Umbilical cord (tissue), 2 donors: ENCODE measurements around the gene OPCML. TPM values are rescaled to one million over a fixed set of nuclear protein-coding genes. Genes with fewer than 3 reads are reported as not detected.

Source experiments
- DNase-seq: peaks from one replicate; pipeline ENCODE4 v3.0.0-alpha.2; 2015; ENCODE audit warnings: low spot score
- total RNA-seq: library from RNA; depleted of rRNA; stranded (reverse); fragments of >200 nt; gene quantifications from one replicate; pipeline ENCODE4 v1.2.3, GENCODE V29; 2014; ENCODE audit warnings: low replicate concordance; ENCODE audit not compliant: insufficient read depth

Gene OPCML
- total RNA-seq, 1 donor from 2014 or later: 4.8 TPM

DNA sequence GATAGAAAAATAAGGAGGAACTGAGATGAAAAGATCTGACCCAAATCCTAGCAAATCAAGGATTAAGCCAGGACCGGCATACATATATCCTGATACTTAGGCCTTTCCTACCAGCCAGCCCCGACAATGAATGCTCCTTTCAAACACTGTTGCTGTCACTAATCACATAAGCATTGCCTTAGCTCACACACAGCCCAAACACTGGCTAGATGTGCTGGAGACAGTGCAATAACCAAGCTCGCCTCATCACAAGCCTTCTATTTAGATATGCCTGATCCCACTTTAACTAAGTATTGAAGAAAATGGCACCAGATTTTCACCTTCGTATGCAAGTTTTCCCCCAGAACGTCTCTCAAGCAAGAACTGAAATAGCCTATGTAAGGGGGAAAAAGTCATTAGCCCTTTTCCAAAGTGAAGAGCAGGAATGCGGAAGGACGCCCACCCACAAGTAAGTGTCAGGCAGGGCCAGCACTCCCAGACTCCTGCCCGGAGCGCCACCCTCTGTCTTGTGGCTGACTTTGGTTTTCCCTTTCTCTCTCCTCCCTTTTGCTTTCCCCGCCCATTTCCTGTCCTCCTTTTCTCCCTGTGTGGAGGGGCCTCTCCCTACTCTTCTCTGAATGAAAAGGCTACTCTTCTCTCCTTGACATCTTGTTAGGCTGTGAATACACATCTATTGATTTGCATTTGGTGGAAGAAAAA, 8.9 kb upstream of the OPCML start:
- DNase-seq: no peak

DNA sequence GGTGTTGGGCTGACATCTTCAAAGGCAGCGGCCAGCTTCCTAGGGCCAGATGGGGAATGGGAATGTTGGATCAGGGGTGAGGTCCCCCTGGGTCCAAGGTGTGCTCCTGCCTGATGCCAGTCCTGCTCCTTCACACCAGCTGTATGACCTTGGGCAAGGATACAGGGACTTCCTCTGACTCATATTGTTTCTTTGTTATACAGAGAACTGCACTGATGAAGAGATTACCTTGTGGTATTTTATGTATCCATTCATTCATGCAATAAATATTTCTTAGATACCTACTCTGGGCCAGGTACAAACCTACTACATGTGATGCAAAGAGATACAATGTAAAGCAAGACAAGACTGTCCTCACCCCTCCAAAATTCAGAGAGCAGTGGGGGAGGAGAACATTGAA, 3.9 kb upstream of the OPCML start:
- DNase-seq: no peak

DNA sequence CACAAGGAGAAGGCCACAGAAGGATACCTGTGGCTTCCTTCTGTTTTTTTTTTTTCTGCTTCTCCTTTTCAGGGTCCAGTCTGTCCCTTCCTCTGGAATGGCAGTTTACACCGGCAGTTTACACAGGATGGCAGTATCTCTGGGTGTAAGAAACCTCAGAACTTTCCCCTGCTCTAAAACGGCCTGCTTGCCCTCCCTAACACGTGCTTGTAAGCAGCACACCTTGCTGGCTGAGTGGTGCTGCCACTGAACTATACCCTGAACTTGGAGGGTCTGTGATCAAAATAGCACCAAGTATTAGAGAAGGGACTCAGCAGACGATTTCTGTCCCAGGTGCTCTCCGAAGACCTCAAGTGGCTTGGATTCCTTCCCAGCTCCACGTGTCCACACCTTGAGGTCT, 904 bp upstream of the OPCML start:
- no peak for DNase-seq

DNA sequence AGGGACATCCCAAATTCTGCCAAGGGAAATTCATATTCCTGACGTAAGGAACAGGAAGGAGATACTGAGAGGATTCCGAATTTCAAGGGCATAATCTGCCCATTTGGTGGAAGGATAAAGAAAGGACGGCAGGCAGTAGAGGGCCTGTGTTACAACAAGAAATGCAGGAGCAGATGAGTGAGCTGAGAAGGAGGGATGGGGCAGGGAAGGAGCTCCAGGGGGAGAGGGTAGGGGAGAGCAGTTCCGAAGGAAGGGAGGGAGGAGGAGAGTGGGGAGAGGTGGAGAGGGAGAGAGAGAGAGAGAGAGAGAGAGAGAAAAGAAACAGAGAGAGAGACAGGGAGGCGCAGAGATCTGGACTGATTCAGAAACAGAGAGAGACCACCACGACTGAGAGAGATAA, 843 bp downstream of the OPCML start:
- no peak for DNase-seq

DNA sequence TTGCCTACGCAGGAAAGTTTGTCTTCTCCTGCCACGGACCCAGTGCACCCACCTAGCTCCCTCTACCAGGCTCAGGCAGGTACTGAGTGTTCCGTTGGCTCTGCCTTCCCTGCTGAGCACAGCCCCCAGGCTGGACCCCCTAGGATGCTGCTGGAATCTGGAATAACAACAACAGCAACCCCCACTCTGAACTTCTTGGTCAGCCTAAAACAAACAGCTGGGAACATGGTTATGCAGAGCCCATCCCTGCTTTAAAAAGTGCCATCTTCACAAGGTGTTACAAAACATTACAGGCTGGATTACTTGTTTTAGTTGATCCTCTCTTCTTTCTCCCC, 1.8 kb downstream of the OPCML start:
- DNase-seq: no peak

DNA sequence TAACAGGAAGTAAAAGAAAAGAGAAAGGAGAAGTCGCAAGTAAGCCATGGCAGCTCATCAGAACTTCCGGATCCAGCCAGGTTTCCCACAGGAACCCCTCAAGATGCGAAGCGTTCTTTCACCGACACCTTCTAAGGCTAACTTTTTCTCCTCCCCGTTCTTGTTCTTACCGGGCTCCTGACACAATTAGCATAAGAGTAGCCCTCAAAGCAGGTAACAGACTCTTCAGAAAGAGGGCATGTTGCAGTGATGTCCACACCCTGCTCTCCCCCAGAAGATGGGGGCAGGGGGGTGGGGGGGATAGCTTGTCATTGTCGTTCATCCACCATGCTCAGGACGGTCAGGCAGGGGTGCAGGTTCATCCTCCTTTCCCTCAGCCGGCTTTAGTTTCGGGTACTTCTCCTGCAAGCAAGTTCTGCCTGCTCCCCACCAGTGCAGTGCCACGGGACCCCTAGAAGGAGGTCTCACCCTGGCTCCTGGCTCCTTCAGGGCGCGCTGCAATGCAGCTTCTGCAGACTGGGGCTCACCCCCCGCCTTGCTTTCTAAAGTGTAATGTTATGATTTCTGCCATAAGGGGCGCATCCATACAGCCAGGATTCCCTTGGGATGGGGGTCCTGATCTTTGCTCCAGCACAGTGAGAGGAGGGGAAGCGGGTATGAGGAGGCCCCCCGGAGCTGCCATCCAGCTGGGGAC, 2.3 kb downstream of the OPCML start:
- no peak for DNase-seq

DNA sequence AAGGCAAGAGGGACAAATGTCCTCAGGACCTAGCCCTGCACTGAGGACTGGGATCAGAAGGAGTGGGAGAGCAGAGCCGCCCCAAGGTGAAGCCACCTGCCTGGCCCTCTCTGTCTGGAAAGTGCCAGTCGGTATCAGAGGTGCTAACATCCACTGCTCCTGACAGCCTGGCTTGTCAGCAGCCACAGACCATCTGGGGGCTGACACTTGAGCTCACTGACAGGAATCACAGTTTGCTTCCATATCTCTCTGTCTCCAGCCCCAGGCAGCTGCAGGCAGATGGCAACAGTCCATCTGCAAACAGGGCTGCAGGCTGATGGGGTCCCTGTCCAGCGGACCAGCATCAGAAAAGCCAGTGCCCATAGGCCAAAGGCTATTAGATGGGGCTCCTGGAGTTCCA, 5.5 kb downstream of the OPCML start:
- no peak for DNase-seq

DNA sequence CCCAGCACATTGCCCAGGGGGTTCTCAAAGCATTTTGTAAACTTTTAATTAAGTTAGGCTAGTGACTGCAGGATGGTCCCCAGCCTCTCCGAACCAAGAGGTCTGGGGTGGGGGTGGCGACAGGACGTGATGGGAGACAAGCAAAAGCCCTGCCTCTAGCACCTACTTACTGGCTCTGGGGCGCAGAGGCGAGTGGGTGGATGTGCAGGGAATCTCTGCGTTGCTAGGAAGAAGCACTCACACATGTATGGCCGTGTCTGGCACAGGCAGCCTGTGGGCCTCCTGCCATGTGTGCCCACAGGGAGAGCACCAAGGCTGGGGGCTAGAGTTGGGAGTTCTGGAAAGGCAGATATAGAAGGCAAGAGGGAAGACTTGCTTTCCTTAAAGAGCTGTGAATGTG, 6.3 kb downstream of the OPCML start:
- DNase-seq: no peak

DNA sequence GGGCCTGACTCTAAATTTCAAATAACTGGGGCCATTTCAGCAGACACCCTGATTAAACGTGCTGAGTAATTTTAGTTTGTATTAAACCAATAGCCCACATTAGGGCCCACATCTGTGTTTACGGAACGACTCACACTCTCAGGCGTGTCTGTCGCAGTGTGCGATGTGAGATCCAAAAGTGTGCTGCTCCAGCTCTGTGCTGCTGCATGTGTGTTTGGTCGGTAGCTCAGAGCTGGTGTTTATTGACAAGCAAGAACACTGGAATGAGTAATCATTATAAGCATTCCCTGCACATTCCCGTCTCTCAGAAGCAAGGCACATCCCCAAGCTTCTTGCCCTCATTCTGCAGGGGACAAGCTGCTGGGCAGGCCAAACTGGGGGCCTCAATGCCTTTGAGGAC, 7.8 kb downstream of the OPCML start:
- no peak for DNase-seq

DNA sequence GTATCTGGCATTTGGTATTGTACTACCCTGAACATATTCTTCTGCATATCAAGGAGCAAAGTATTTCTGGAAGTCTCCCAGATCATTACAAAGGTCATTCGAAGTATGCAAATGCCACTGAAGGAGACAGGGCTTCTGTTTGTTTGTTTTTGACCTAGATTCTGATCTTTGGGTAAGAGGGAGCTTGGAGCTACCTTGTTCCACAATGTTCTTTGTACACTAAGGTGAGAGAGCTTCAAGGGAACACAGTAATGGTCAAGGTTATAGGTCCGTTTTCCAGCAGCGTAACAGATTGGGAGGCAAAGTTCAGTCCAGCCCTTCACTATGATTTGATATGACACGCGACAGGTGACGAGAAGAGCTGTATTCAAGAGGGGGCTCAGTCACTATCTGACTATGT, 10.0 kb downstream of the OPCML start:
- no peak for DNase-seq

DNA sequence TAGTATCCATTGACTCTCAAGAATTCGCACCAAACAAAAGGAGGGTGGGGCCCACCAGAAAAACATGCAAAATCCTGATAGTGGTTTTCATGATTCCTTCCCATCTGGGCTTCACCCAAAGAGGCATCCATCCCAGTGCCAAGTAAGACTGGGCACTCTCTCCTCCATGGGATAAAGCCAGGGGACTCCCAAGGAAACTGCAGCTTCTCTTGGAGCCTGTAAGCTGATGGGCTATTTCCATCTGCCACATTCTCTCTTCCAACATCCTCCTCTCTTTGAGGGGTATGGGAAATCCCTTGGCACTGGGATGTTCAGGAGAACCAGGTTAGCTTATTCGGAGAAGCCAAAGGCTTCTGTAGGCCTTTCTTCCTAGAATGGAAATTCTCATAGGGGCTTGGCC, 10.8 kb downstream of the OPCML start:
- no peak for DNase-seq

DNA sequence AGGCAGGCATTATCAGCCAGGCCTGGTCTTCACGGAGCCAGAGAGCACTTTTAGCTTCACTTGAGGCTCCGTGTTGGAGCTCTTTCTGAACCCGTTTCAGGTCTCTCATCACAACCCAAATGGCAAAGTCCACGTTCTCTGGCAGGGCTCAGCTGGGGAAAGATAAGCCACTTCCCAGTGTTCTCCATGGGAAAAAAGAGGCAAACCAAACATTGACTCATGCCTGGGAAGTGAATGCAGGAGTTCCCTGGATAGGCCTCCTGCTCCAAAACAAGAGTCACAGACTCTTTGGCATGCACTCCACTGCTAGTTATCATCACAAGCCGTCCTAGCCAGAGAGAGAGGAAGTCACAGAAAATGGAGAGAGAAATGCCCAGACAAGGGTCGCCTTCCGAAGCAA, 11.6 kb downstream of the OPCML start:
- DNase-seq: no peak

DNA sequence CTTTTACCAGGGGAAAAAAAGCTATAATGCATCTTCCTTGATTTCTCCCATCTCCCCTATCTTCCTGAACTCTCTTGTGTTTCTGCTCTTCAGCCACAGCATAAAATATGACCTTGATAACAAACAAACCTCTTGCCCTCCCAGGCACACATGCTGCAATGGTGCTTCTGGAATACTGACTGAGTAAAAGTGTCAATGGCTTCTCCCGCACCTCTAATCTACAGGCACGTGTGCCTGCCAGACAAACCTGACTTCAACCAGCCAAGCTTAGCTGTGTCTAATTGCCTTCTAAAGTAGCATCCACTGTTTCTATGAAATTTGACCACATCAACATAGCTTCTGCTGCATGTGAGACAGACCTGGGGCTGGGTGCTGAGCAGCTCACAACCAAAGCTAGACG, 12.7 kb downstream of the OPCML start:
- DNase-seq: no peak

DNA sequence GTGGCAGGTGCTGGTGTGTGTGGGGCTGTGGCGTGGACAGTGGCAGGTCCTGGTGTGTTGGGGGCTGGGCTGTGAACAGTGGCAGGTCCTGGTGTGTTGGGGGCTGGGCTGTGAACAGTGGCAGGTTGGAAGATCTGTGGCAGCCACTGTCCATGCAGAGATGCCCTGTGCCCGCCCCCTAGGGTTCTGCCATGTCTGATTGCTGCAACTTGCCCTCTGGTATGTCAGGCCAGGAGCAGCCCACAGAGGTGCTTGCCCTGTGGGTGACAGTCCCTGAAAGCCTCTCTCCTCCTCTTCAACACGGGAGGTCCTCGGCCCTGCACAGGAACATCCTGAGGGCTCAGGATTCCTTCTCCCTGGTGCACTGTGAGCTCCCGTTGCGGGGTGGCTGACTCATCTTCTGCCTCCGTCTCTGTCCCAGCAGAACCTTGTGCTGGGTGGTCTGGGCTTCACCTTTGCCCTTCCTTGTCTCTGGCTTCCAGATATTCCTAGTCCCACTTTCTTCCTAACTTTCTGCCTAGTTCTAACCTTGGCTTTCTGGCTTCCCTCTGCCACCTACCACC, 13.5 kb downstream of the OPCML start:
- no peak for DNase-seq

DNA sequence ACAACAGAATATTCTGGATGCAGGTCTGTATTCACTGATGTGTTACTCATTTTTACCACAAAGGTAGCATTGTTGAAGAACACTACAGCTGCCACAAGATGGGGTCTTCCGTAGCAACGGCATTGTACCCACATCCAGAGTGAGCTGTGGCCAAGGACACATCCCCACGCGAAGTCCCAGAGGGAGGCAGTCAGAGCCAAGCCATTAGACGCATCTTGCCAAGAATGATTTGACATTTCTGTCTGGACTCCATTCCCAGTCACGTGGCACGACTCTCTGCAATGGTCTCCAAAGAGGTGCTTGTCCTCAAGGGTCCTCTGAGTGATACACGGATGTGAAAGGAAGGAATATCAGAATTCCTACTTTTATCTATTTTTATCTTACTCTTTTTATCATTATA, 15.5 kb downstream of the OPCML start:
- no peak for DNase-seq

DNA sequence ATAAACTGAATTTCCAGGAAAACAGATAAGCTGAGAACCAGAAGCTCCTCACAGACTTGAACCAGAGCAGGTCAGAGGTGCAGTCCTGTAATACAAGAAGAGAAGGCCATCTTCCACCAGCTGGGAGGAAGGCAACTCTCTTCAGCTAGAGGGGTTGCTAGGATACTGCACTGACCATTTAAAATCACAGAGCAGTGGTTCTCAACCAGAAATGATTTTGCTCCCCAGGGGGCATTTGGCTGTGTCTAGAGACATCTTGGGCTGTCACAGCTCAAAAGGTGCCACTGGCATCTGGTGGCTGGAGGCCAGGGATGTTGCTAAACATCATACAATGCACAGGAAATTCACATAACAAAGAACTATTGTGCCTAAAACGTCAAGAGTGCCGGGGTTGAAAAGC, 17.2 kb downstream of the OPCML start:
- DNase-seq: no peak

DNA sequence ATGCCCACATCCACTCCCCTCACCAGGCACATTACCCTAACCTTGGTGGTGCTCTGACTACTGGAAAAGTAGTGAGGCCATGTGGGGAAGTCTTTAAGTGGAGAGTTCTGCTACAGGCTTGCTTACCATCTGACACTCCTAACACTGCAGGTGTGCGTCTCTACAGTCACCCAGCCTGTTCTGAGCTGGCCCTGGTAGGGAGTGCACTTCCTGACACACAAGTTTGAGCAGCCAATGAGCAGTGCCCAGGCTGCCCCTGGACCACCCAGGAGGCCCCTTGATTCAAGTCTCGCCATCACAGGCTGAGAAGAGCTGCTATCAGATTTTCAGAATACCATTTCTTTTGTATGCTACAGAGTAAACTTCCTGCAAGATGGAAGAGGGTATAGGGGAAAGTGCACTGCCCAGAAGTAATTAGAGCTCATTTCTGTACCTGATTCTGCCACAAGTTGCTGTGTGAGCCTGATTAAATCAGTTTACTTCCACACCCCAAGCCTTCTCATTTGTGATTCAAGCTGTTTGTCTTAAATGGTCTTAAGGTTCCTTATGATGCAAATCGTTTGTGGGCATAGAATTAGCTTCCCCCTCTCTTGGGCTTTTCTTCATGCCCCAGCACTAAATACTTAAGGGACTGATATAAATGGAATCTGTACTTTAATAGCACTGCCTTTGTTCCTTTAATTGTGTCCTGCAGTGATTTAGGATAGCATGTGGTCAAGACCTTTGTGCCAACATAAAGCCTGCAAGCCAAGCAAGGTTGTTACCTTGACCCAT, 22.2 kb downstream of the OPCML start:
- no peak for DNase-seq

DNA sequence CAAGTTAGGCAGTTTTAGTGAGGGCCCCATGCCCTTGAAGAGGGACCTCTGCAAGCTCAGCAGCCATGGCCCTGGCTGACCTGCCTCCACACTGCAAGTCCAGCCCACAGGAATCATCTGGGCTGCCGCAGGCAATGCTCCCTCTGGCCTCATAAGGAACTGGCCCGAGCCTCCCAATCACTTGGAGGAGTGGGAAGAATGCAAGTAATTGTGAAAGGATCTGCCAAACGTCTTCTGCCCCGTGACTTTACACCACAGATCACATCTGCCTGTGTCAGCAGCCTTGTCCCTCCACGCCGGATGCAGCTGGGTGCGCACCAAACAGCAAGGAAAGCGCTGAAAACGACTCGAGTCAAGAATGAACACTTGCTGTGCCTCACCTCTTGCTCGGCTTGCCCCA, 23.8 kb downstream of the OPCML start:
- DNase-seq: peak; percentile 4

DNA sequence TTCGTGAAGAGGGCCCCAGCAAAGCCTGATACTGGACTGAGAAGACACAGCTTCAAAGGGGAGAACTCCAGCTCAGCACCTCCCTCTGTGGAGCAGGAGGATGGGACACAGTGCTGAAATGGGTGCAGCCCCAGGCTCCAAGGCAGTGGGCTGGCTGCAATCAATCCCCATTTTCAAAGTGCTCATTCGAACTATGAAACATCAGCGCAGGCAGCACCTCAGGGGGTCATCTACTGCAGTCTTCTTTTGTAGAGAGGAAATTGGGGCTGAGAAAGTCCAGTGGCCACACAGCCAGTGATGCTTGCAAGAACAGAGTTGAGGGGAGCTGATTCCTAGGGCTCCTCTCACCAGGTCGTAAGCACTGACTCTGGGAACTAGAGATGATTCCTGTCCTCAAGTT, 25.1 kb downstream of the OPCML start:
- DNase-seq: no peak

DNA sequence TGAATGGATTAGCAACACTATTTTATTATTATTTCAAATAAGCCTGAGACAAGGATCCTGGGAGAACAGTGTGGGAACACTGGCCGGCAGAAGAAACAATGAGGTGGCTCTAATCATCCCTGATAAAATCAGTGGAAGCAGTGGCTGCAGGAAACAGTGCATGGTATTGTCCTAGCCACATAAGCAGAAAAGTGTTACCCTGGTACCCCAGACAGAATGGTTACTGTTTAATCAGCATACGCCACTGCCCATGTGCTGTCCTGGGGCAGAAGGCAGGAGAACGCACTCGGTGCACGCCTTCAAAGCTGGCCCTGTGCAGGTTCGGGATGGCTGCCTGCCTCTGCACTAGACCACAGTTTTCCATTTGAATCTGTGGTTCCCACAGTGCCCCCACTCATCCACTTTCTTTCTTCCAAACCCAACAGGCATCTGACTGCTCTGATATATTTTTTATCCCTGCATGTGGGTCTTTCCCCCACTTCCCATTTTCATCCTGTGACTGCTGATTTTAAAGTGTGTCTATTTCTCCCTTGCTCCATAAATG, 25.7 kb downstream of the OPCML start:
- no peak for DNase-seq

DNA sequence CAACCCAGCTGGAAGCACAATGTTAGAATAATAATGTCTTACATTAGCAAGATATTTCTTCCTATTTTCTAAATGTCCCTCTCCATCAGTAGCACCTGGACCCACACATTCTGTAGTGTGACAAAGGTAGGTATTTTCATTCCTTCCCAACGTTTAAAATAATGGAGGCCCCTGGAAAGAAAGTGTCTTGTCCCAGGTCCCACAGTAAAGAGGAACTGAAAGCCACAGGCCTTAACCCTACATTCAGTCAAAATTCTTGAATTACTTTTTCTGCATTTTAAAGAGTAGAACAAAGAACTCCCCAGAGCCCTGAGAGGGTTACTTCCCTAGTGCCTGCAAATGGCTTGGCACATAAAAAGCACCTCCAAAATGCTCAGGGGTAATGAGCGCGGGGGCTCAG, 26.3 kb downstream of the OPCML start:
- no peak for DNase-seq

DNA sequence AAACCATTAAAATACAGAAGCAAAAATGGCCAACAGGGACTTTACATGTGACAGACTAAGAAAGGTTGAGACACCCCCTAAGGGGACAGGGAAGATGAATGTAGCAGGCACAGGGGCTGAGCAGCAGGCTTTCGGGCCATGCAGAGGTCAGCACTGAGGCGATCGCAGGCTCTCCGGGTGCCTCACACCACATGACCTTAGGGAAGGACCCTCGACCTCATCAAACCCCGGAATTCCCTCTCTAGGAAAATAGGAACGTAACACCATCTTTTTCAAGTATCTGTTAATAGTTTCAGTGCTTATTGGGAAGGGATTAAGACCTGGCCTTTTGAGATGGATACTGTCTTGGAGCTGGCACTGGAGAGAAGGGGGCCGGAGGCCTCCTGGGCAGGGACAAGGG, 27.4 kb downstream of the OPCML start:
- no peak for DNase-seq
